HG03045 (cell line): ENCODE results near the gene TOX2.

Experiments
- ATAC-seq: cut with Tn5 transposase; IDR thresholded peaks from one replicate; pipeline ENCODE4 v1.9.1; 2021; ENCODE audit warnings: mild to moderate bottlenecking, moderate library complexity; ENCODE audit not compliant: unreplicated experiment

TOX2 gene

DNA sequence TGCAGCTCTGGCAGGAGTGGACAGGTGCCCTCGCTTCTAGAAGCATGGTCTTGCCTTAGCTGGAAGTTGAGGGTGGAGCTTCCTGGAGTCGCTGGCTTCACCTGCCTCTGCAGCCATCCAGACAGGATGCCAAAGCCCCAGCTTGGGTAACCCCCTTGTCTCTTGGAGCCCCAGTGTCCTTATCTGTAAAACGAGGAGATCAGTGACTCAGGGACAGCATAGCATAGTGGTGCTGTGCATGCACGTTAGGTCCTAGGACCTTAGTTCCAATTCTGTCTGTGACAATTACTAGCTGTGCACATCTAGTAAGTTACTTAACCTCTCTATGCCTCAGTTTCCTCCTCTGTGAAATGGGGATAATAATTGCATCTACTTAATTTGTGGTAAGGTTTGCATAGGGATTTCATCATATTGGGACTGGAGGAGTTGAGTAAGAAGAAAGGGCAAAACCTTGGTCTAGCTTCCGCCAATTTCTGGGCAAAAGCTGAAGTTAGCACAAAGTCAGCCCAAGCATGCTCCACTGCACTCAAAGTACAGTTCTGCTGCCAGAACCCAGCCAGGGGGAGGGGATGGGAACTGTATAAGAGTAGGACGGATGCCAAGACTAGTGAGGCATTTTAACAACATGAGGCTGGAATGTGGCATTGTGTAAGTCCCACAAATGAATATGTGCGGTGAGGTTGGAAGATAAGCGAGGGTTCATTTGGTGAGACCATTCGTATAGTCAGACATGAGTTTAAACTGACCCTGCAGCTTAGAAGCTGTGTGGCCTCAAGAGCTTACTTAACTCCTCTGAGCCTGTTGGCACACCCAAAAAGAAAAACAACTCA lies 24.5 kb downstream of the TOX2 start:
- no peak for ATAC-seq

DNA sequence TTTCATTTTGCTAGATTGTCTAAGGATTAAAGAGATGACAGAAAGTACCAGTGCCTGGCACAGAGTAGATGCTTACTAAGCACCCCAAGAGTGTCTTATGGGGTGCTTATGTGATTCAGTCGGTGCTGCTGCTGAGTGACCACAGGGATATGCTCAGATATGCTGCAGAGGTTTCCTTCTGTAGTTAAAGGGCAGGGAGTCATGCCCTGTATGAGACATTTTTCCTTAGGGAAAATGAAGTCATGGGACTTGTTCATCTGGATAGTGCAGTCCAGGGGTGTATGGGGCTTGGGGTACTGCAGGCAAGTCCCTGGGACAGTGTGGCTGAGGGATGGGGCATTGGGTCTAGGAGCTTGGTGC lies 25.1 kb downstream of the TOX2 start:
- ATAC-seq: no peak

- ATAC-seq: no peak
Measured at GRCh38 chr20:43940518-43941225, 26.0 kb downstream of the TOX2 start.

DNA sequence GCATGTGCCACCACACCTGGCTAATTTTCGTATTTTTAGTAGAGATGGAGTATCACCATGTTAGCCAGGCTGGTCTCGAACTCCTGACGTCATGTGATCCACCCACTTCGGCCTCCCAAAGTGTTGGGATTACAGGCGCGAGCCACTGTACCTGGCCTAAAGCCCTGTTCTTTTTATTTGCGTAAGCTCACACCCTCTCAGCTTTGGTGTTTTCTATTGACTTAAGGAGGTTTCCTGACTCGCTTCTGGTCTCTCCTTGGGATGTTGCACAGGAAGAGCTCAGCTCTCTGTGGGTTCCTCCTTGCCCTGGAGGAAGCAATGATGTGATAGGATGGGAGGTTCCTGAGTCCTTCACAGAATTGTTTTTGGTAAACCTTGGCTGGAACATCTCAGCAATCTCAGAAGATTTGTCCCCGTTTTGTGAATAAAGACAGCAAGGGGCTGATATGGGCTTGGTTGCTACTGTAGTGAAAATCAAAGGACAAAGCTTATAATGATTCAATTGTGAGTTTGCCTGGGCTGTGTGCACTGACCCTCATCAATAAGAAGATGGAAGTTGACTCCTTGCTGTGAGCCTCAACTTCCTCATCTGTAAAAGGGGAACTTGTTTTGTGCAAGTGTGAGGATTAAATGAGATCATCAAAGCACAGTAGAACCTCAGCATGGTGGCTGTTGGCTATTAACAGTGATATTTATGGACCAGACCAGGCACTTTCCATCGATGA lies 27.0 kb downstream of the TOX2 start:
- ATAC-seq: no peak

DNA sequence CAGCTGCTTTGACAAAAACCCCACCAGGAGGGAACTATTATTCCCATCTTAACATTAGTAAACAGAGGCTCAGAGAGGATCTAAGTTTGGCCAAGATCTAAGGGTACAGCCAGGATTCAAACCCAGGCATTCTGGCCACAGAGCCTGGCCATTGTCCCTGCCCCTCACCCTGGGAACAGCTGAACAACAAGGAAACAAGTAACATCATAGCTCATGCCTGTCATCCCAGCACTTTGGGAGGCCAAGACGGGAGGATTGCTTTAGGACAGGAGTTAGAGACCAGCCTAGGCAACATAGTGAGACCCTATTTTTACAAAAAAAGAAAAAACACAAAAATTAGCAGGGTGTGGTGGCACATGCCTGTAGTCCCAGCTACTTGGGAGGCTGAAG lies 27.5 kb downstream of the TOX2 start:
- ATAC-seq: no peak

- peak; percentile 44 for ATAC-seq
Measured at GRCh38 chr20:43942667-43943285, 28.1 kb downstream of the TOX2 start.

- ATAC-seq: no peak
Measured at GRCh38 chr20:43943725-43944124, 29.1 kb downstream of the TOX2 start.

GRCh38 chr20:43944653-43945235 lies 30.1 kb downstream of the TOX2 start:
- no peak for ATAC-seq

DNA sequence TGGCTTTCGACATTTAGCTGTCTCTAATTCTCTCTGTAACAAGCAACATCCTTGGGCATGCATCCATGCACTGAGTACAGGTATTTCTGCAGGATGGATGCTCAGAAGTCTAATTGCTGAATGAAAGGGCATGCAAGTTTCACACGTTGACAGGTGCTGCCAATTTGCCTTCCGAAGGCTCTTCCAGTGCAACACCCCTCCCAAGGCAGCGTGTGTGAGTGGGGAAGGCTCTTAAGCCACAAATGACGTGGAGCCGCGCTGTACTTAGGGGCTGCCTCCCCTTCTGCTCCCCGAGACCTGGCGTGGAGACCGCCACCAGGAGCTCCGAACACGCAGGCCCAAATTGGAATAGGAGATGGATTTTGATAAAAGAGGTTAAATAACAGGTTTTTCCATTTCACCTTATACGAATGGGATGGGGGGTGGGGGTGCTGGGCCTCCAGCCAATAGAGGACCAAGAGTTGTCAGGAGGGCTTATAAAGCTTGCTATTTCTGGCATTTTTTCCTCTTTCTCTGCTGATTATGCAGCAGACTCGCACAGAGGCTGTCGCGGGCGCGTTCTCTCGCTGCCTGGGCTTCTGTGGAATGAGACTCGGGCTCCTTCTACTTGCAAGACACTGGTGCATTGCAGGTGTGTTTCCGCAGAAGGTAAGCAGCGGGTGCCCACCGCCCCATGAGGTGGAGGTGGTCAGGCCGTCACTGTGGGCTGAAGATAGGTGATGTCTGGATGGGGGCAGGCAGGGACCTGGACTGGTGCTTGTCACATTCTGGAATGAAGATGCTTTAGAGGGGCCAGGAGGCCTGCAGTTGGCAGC lies 30.9 kb downstream of the TOX2 start:
- ATAC-seq: no peak

DNA sequence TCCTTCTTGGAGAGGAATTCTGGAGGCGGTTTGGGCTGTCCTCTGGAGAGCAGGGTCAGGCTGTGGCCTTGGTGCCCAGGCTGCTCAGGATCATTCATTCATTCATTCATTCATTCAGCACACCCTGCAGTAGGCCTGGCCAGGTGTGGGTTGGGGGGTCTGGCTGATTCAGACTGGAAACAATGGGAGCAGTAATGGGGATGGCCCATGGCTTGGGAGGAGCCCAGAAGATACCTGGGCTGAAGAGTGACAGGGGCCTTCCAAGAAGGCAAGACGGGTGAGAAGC lies 31.5 kb downstream of the TOX2 start:
- ATAC-seq: no peak

- no peak for ATAC-seq
Measured at GRCh38 chr20:43946659-43947315, 32.1 kb downstream of the TOX2 start.

DNA sequence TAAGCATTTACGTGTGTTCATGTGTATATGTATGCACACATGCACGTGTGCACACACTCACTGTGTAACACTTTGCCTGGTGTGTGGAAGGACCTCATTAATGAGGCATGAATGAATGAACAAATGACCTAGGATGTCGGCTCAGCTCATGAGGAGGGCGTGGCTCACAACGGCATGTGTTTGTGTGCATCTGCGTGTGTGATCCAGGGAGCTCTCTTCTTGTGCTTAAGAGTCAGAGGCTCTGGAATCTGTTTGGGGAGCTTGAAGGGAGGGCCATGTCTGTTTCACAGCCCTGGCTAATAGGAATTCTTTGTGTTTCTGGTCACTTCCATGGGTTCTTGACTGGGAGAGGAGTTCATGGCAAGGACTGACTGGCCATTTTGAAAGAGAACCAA lies 32.7 kb downstream of the TOX2 start:
- no peak for ATAC-seq

- no peak for ATAC-seq
Measured at GRCh38 chr20:43948455-43948854, 33.8 kb downstream of the TOX2 start.

GRCh38 chr20:43949248-43949647 lies 34.6 kb downstream of the TOX2 start:
- ATAC-seq: no peak

- ATAC-seq: no peak
Measured at GRCh38 chr20:43949741-43950618, 35.3 kb downstream of the TOX2 start.

- no peak for ATAC-seq
Measured at GRCh38 chr20:43953919-43954592, 39.4 kb downstream of the TOX2 start.

GRCh38 chr20:43954704-43955061 lies 40.0 kb downstream of the TOX2 start:
- no peak for ATAC-seq

DNA sequence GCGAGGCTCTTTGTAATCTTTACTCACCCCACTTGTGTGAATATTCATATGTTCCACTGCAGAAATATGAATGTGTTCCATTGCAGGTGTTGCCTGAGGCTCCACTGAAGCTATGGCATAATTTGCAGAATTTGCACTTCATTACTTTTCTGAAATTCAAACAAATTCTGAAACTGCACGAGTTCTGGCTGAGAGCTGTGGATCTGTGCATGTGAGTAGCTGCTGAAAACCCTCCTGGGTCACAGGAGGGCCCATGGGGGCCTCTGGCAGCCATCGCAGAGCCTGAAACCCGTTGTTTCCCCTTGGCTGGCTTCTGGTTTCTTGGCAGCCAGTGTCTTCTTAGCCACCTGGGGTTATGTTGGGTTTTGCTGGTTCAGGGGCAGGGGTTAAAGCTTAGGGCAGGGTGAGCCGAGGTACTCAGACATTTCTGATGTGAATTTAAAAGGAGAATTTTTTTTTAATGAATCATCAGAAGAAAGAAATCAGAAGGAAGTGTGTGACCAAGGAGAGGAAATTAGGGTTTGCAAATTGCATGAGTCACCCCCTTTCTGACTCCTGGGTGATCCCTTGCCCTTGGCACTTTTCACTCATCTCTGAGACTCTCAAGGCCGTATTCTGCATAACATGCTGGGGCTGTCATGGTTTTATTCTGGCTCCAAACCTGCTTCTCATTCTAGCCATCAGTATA lies 40.6 kb downstream of the TOX2 start:
- ATAC-seq: peak; percentile 50
